Fibroblast of lung (primary cell): ENCODE results near the gene RMND1. TPM values are rescaled to one million over a fixed set of nuclear protein-coding genes. Genes with fewer than 3 reads are reported as not detected.
A peak's percentile ranks its signal among the peaks of the same experiment; 100 is the strongest.
"Not testable (repeated sequence)": the region's sequence is repeated elsewhere in the genome, so short reads cannot be mapped to it uniquely, and the experiment has no call there.

Source experiments
- DNase-seq, 2 donors: peaks; one replicate each; pipeline versions ENCODE4 v3.0.0 to v3.0.0-alpha.2; 2010; ENCODE audit warnings: low read depth in 2 of 2
- H2AFZ ChIP-seq: 2 replicates; pipeline ENCODE4 v1.5.1; 2012; ENCODE audit warnings: low read length, control low read depth, inconsistent platforms
- H3K27ac ChIP-seq: 2 replicates; pipeline ENCODE4 v1.5.1; 2011; ENCODE audit warnings: low read length, control low read depth; ENCODE audit not compliant: insufficient read depth
- H3K27me3 ChIP-seq: 2 replicates; pipeline ENCODE4 v1.5.1; 2011; ENCODE audit warnings: mild to moderate bottlenecking, low read length; ENCODE audit not compliant: control insufficient read depth, insufficient read depth
- H3K36me3 ChIP-seq: 2 replicates; pipeline ENCODE4 v1.5.1; 2011; ENCODE audit warnings: low read length; ENCODE audit not compliant: control insufficient read depth, insufficient read depth
- H3K4me1 ChIP-seq: 2 replicates; pipeline ENCODE4 v1.5.1; 2011; ENCODE audit warnings: low read length; ENCODE audit not compliant: control insufficient read depth, insufficient read depth; ENCODE audit errors: extremely low read depth
- H3K4me2 ChIP-seq: 2 replicates; pipeline ENCODE4 v1.5.1; 2011; ENCODE audit warnings: low read length, control low read depth; ENCODE audit not compliant: insufficient read depth; ENCODE audit errors: extremely low read depth
- H3K4me3 ChIP-seq, 4 experiments: fragments of 200-600 bp in 1 of 4; sonication (generic) in 1 of 4; replicated peaks in 1 of 4; 2 replicates each; pipeline ENCODE4 v1.5.1; 2011 to 2016; ENCODE audit warnings: low read length in 4 of 4, low read depth in 3 of 4, mild to moderate bottlenecking in 3 of 4, control low read depth in 2 of 4, inconsistent platforms in 1 of 4, mixed read lengths in 1 of 4; ENCODE audit not compliant: insufficient read depth in 1 of 4; ENCODE audit errors: control extremely low read depth in 1 of 4
- H3K79me2 ChIP-seq: 2 replicates; pipeline ENCODE4 v1.5.1; 2012; ENCODE audit warnings: mild to moderate bottlenecking, low read length, inconsistent platforms; ENCODE audit not compliant: control insufficient read depth, insufficient read depth
- H3K9ac ChIP-seq: 2 replicates; pipeline ENCODE4 v1.5.1; 2011; ENCODE audit warnings: mild to moderate bottlenecking, low read length, control low read depth; ENCODE audit not compliant: insufficient read depth
- H3K9me3 ChIP-seq: 2 replicates; pipeline ENCODE4 v1.5.1; 2012; ENCODE audit warnings: low read depth, low read length; ENCODE audit not compliant: control insufficient read depth, insufficient read depth
- H4K20me1 ChIP-seq: 2 replicates; pipeline ENCODE4 v1.5.1; 2011; ENCODE audit warnings: low read length; ENCODE audit not compliant: control insufficient read depth, insufficient read depth; ENCODE audit errors: extremely low read depth
- EZH2 ChIP-seq: IDR thresholded peaks from 2 replicates; pipeline ENCODE4 v1.5.1; 2012; ENCODE audit warnings: low read length, control low read depth, mild to moderate bottlenecking; ENCODE audit errors: missing control alignments
- polyA plus RNA-seq, 2 donors: library from polyadenylated mRNA; depleted of rRNA in 1 of 2; stranded (reverse) in 1 of 2; unstranded in 1 of 2; fragments of >200 nt; gene quantifications; 2 replicates each; pipeline ENCODE4 v1.2.1, GENCODE V29; 2011 to 2012; ENCODE audit warnings: missing spikeins in 1 of 2
- total RNA-seq: library from RNA; depleted of rRNA; stranded (reverse); fragments of >200 nt; gene quantifications from 2 replicates; pipeline ENCODE4 v1.2.1, GENCODE V29; 2014
- TF ChIP-seq, protein P1 (sequence below), 2 donors: IDR thresholded peaks in 1 of 2; conservative IDR thresholded peaks in 1 of 2; 1 replicate in 1 of 2; 2 replicates in 1 of 2; pipeline ENCODE4 v1.5.1; 2011 to 2012; ENCODE audit warnings: low read length in 2 of 2, control low read depth in 1 of 2, inconsistent platforms in 1 of 2, low read depth in 1 of 2, mild to moderate bottlenecking in 1 of 2

The RMND1 gene
- total and polyA plus RNA-seq, 2 donors (not counting 1 experiment from before 2014, with no cell fraction given) = 21.5 to 58.3 TPM

DNA sequence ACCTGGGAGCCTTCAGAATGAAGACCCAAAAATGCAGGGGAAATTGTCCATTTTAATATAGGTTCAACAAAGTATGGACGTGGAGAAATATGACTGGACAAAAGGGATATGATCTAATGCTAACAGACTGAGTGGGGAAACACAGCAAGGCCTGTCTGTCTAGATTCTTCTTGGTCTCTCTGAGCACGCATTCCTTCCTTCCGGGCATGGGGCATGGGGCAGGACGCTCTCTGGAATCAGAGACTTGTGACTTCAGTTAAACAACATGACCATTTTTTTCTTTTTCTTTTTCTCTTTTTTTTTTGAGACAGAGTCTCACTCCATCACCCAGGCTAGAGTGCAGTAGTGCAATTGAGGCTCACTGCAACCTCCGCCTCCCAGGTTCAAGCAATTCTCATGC, 92.4 kb downstream of the RMND1 start:
- Histone ChIP-seq H2AFZ (no peak overlapping the region), H3K79me2 (no peaks in the 10 kb centered on the region), H3K27me3 (no peaks in the 10 kb centered on the region), H3K4me1 (no peaks in the 10 kb centered on the region), H4K20me1 (no peaks in the 10 kb centered on the region), H3K4me2 (no peak overlapping the region), H3K36me3 (peaks cover 2% of the 10 kb centered on the region), H3K4me3 (no peak overlapping the region), H3K9me3 (no peaks in the 10 kb centered on the region), H3K9ac (no peak overlapping the region), H3K27ac (no peak overlapping the region)
- no peak for DNase-seq
- TF ChIP-seq EZH2 = no peak
- TF ChIP-seq, protein P1, sequence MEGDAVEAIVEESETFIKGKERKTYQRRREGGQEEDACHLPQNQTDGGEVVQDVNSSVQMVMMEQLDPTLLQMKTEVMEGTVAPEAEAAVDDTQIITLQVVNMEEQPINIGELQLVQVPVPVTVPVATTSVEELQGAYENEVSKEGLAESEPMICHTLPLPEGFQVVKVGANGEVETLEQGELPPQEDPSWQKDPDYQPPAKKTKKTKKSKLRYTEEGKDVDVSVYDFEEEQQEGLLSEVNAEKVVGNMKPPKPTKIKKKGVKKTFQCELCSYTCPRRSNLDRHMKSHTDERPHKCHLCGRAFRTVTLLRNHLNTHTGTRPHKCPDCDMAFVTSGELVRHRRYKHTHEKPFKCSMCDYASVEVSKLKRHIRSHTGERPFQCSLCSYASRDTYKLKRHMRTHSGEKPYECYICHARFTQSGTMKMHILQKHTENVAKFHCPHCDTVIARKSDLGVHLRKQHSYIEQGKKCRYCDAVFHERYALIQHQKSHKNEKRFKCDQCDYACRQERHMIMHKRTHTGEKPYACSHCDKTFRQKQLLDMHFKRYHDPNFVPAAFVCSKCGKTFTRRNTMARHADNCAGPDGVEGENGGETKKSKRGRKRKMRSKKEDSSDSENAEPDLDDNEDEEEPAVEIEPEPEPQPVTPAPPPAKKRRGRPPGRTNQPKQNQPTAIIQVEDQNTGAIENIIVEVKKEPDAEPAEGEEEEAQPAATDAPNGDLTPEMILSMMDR (conservative IDR thresholded peaks at IDR 0.05 in 1 of 2, IDR thresholded peaks at IDR 0.05 in 1 of 2; ENCODE audit: low read depth in 1 of 2, low read length in 2 of 2) = no peak

DNA sequence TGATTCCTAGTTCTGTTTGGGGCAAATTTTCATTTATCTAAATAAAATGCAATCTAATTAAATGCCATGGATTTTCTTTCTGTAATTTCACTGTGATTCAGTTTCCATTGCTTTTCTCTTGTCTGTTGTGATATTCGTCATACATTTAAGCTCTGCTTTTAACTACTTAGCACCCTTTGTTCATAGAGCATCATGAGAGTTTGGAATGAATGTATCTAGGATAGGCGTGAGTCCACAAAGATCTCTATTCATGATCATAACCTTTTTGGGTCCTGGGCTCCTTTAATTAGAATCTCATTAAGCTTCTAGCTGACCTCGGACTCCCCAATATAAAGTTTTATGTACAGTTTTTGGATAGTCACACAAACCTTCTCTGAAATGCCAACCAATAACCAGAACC, 93.5 kb downstream of the RMND1 start:
- no peak overlapping the region for H3K9ac ChIP-seq
- no peak overlapping the region for H3K4me2 ChIP-seq
- TF ChIP-seq EZH2 = no peak
- TF ChIP-seq, protein P1 (conservative IDR thresholded peaks at IDR 0.05 in 1 of 2, IDR thresholded peaks at IDR 0.05 in 1 of 2; ENCODE audit: low read depth in 1 of 2, low read length in 2 of 2) = no peak

DNA sequence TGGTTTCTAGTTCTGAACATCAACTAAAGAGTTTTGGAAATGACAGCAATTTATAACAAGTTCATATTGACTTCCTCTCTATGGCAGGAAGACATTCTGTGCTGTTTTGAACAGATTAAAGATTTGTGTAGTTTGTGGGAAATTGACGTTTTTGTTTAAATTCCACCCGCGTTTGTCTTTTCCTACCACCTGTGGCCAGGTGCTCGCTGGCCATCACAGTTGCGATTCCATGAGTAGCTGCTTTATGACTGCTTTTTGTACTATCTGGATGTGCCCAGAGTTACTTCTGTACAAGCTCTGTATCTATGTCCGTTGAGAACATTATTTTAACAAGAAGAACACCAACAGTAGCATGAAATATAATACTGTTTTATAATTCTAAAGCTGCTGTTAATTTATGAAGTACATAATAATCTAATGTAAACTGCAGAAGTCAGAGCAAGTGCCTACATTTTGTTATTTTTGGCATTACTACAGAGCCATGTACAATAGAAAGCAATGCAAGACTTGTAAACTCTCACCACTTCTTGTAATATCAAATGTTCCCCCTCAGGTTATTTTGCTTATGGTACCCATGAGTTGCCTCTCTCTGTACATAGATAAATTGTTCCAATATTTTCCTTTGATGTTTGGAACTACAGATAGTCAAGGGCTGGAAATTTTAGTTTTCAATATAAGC, 94.0 kb downstream of the RMND1 start:
- Histone ChIP-seq H3K27me3 (no peaks in the 10 kb centered on the region), H2AFZ (no peak overlapping the region), H3K4me1 (no peaks in the 10 kb centered on the region), H3K9ac (no peak overlapping the region), H3K79me2 (no peaks in the 10 kb centered on the region), H3K4me2 (no peak overlapping the region), H3K27ac (no peak overlapping the region), H3K9me3 (no peaks in the 10 kb centered on the region), H4K20me1 (no peaks in the 10 kb centered on the region), H3K36me3 (peaks cover 1% of the 10 kb centered on the region), H3K4me3 (no peak overlapping the region)
- no peak for TF ChIP-seq EZH2
- TF ChIP-seq, protein P1 (conservative IDR thresholded peaks at IDR 0.05 in 1 of 2, IDR thresholded peaks at IDR 0.05 in 1 of 2; ENCODE audit: low read depth in 1 of 2, low read length in 2 of 2) = no peak
- no peak for DNase-seq

More for the DNA sequence above, 93.5 kb downstream of the RMND1 start:
- H3K9me3 ChIP-seq = no peaks in the 10 kb centered on the region
- no peak overlapping the region for H3K27ac ChIP-seq
- peaks cover 2% of the 10 kb centered on the region for H3K36me3 ChIP-seq
- H3K27me3 ChIP-seq = no peaks in the 10 kb centered on the region
- DNase-seq = no peak
- H2AFZ ChIP-seq = no peak overlapping the region
- no peak overlapping the region for H3K4me3 ChIP-seq
- no peaks in the 10 kb centered on the region for H3K79me2 ChIP-seq
- no peaks in the 10 kb centered on the region for H3K4me1 ChIP-seq
- no peaks in the 10 kb centered on the region for H4K20me1 ChIP-seq

DNA sequence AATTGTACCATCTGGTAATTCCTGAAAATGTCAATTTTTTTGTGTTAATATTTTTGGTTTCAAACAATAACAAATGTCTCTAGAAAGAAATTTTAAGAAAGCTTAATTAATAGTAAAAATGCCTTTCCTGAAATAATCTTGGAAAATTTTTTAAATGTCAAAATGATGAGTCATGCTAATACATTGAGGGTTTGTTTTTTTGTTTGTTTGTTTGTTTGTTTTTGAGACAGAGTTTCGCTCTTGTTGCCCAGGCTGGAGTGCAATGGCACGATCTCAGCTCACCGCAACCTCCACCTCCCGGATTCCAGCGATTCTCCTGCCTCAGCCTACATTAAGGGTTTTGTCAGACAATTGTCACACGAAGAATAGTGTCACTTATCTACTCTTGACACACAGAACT, 94.9 kb downstream of the RMND1 start:
- not testable (repeated sequence) for H3K9ac ChIP-seq

More for the DNA sequence above, 94.9 kb downstream of the RMND1 start:
- not testable (repeated sequence) for H3K9me3 ChIP-seq, H3K36me3 ChIP-seq, H2AFZ ChIP-seq, DNase-seq, H3K79me2 ChIP-seq, H3K4me3 ChIP-seq, H3K4me1 ChIP-seq, H3K27ac ChIP-seq, H3K27me3 ChIP-seq, H4K20me1 ChIP-seq
- peak overlapping the region; percentile 23 for H3K4me2 ChIP-seq
